HT-29 (cell line): ENCODE measurements around the gene TMEM135. TPM values are rescaled to one million over a fixed set of nuclear protein-coding genes. Genes with fewer than 3 reads are reported as not detected.

Source experiments
- DNase-seq: peaks from one replicate; pipeline ENCODE4 v3.0.0-alpha.2; 2015; ENCODE audit warnings: low spot score
- total RNA-seq: library from RNA; depleted of rRNA; stranded (reverse); fragments of >200 nt; shearing (Covaris generic); gene quantifications from 2 replicates; pipeline ENCODE4 v1.2.3, GENCODE V29; 2014; rRNA removed

Gene TMEM135
- total RNA-seq, 1 experiment from 2014 or later: 9.9 TPM

DNA sequence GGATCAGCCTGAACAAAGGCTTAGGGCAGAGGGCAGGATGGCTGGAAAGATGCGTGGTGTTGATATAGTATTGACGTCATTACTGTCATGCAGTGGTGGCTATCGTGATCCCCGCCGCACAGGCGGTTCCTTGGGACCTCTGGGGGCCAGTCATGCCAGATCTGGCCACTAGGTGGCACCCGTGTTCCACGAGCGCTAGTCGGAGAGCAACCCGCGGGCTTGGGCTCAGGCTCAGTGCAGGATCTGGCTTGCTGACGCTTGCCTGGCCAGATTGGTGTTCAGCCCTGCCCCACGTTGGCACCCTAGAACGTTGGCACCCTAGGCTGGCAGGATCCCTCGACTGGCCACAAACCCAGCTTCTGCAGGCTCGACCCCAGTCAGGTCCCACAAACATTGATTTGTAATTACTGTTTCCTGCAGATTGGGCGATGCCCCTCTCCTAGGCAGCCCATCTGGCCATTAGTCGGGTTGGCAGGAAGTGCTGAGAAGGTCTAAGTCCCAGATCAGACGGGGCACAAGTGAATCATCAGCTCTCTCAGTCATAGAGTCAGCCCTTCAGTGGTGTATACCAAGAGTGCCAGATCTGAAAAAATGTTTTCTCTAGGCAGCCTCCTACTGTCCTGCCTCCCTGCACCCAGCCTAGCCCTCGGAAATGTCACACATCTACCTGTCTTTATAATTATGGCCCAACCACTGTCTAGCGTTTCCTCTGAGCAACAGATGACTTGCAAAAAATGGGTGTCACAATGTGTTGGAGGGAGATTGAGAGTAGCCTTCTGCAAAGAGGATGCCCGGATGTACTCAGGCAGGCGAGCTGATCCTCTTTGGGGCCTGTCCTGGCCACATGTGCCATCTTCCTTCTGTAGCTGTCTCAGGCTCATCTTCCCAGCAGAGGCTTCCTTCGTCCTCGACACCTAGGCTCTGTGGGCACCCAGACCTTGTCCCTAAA, 315.3 kb downstream of the TMEM135 start:
- DNase-seq: peak; percentile 90

DNA sequence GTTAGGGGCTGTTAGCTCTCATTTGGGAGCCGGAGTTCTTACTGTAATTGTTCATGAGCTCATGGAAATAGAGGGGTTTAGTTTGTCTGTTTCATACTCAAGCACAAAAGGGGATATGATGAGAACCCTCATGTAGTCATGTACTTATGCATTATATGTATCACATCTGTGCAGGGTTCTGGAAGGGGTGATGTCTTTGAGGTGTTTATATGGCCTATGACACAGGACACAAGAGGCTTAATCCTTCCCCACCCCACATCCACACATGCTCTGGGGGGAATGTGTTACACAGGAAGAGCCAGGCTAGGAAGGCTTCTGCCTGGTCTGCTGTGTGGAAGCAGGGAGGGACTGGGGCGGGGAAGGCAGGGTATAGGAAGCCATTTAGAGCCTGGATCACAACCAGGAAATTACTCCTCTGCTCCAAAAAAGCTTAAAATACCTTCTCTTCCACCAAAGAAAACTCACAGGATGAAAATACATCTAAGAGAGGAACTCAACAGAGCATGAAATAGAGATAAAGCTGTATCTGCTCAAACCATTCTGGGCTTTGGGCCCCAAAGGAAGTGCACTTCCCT, 316.1 kb downstream of the TMEM135 start:
- no peak for DNase-seq

DNA sequence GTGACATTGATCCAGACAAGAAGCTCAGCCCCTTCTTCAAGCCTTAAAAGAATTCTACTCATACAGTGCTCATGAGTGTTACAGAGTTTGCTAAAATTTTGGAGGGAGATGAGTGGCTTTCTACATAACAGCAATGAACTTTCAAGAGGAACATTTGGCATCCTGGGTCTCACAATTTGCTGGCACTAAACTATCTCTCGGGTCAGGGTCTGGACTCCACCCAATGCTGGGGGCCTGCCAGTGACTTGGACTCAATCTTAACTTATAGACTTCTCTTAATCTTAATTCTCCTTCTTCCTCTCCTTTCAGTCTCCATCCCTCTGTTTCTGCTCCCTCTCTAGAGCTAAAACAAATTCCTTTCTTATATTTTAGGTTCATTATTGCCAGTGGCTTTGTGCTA, 317.9 kb downstream of the TMEM135 start:
- DNase-seq: no peak

DNA sequence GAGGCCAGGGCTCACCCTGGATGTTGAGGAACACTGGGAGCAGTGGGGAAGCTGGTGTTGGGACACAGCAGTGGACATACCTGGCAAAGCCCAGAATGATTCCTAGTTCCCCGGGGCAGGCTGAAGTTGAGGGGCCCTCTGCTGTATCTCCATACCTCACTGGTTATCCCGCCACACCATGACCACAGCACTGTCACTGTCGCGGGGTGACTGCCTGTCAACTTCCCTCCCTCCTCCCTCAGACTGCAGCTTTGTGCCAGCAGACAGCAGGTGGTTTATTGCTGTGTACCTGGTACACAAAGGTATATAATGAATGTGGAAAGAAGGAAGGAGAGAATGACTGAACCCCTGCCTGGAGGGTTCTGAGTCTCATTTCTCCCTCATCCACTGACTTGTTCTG, 318.7 kb downstream of the TMEM135 start:
- DNase-seq: no peak

DNA sequence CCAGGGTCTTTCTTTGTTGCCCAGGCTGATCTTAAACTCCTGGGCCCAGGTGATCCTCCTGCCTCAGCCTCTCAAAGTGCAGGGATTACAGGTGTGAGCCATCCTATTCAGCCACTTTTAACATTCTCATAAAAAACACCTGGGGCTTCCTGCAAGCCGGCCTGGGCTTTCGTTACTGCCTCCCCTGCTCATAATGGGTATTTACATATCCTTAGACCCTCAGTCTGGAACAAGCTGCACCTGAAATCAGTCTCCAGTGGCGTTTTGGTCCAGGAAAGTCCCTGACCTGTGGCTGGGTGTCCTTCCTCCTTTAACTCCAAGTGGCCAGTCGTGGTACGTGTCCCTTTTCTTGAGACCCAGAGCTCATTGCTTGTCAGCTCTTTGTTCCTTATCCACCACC, 320.7 kb downstream of the TMEM135 start:
- no peak for DNase-seq

DNA sequence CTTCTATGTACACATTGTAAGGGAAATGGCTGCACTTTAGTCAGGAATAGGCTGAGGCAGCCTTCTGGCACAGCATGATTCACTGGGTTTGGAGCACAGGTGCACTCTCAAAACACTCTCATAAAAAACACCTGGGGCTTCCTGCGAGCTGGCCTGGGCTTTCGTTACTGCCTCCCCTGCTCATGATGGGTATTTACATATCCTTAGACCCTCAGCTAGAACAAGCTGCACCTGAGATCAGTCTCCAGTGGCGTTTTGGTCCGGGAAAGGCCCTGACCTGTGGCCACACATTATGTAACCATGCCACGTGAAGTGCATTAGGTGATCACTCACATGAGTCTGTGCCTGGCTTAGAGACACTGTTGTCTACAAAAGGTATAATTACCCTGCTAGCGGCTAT, 321.7 kb downstream of the TMEM135 start:
- DNase-seq: no peak

DNA sequence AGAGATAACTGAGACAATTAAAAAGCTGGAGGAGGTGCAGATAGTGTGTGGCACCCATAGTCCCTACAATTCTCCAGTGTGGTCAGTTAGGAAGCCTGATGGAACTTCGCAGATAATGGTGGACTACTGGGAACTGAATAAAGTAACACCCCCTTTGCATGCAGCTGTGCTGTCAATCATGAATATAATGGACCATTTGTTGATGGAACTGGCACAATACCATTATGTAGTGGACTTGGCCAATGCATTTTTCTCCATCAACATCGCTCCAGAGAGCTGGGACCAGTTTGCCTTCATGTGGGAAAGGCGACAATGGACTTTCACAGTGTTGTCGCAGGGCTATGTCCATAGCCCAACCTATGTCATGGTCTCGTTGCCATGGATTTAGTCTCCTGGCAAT, 324.2 kb downstream of the TMEM135 start:
- no peak for DNase-seq

DNA sequence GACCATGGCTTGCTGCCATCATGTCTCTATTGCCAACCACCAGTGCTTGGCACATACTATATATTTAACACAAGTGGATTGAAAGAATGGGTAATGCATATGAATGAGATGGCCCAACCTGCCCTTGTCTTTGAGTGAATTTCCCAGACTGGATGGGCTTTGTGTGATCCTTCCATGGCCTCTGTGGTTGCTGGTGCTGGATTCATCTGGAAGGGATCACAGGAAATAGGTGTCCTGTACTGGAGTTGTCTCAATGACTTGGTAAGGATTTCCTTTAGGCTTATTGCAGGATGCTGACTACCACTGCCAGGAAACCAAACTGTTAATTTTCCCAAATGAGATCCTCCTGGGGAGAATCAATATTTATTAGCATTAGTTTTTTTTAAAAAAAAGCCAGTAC, 328.6 kb downstream of the TMEM135 start:
- DNase-seq: no peak

DNA sequence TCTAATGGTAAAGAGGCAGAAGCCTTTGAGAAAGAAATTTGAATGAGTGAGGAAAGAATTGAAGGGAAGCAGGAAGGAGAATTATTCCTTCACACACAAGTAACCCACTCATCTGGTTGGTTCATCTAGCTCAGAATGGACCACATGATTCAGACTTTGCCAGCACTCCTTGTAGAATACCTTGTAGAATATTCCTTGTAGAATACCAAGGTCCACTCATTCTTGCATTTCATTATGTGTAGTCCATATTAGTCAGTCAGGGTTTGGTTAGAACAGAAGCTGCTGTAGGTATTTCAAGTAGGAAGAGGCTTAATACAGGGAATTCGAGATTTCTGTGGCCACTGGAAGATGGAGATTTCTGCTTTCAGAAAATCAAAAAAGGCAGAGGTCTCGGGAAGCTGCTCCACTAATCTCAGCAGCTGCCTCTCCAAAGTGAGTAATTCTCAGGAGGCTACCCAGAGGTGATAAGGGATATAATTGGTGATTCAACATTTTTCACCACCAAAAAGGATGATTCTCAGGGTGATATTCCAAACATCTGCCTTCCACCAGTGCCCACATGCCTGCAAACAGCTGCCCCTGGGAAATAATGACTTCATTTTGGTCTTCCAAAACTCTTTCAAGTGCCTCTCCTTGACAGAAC, 329.1 kb downstream of the TMEM135 start:
- DNase-seq: no peak

DNA sequence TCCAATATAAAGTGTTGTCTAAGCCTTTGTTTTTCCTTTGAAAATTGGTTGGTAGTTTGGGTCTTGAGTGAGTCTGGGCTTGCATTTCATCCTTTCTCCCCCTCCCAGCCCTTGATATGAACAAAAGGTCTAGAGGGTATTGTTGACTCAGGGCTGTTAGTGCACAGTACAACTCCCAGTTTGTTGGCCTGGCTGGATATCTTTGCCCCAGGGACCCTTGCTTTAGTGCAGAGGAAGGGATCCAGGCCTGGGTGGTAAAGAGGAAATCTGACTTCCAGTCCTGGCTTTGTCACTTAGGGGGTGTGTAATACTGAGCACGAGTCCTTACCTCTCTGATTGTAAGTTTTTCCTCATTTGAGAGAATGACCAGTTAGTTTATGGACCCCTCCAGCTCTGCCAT, 330.4 kb downstream of the TMEM135 start:
- no peak for DNase-seq

DNA sequence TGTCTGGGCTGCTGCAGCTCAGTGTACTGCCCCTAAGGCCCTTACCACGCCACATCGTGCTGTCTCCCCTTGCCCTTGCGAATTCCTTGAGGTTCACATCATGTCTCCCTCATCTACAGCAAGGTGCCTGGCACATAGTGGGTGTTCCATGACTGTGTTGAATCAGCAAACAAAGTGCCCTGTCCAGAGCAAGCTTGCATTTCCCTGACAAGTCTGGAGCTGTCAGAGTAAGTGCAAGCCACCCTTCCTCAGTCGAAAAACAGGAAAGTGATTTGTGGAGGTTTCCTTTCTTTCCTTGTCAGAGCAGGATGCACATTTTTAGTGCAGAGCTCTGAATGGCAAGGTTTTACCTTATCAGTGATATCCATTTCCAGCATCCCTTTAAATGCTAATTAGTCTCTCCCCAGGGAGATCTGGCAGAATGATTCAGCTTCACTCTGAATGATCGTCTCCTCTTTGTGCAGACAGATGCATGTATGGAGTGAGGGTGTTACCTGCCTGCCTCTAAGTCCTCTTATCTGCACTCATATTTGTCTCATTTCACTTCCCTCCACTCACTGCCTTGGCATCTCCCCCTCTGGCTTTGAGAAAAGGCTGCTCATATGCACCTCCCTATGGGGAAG, 331.2 kb downstream of the TMEM135 start:
- no peak for DNase-seq

DNA sequence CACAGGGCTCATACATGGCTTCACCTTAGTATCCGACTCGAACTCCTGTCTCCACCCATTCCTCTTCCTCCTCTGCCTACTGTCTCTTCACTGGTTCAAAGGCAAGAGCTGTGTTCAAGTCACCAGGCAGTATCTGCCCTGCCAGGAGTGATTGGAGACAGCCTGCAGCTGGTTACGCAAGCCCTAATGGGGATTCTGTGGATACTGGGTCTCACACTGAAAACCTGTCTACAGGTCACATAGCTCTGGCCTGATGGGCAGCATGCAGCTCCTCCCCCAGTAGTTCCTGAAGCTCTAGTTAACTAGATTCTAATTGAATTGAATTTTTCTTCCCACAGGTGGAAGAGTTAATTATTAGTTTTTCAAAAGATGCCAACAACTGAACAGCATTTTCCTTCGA, 332.2 kb downstream of the TMEM135 start:
- no peak for DNase-seq

DNA sequence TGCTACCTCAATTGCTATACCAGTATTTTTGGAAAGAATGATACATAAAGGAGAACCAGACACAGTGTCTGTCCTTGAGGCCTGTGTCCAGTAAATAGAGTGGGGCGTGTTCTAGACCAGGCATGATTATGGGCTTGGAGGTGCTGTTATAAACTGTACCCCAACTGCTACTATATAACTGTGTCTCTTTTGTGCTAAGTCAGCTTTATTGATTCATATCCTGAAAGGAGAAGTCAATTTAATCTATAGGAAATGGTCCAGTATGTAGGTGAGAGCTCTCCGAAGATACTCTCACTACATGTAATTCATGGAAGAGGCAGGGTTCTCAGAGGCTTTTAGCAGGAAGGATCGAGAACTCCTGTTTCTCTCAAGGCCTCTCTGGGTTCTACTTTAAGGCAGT, 334.3 kb downstream of the TMEM135 start:
- DNase-seq: no peak

Other genes with a start within 250 kb of the TMEM135 start
- gene PRSS23, start 237.4 kb upstream of the TMEM135 start, total RNA-seq: 13.9 and 14.2 TPM in 2 replicates
- 1.1 and 1.6 TPM in 2 replicates for gene FZD4, start 82.5 kb upstream of the TMEM135 start, total RNA-seq